HepG2 (cell line): ENCODE measurements around the gene CATSPERD. TPM values are rescaled to one million over a fixed set of nuclear protein-coding genes. Genes with fewer than 3 reads are reported as not detected.

Source experiments
- EEA1 ChIP-seq: sonication (generic); formaldehyde crosslinking; IDR thresholded peaks from 2 replicates; pipeline ENCODE4 v1.5.1; 2020; ENCODE audit warnings: mild to moderate bottlenecking, missing genetic modification reagents, borderline replicate concordance
- ERF ChIP-seq: IDR thresholded peaks from 2 replicates; pipeline ENCODE4 v1.6.1; 2018; ENCODE audit warnings: missing biosample characterization, missing genetic modification reagents
- HCFC1 ChIP-seq: fragments of 150-350 bp; IDR thresholded peaks from 2 replicates; pipeline ENCODE4 v1.6.1; 2014; ENCODE audit warnings: low read depth, low read length
- KDM5B ChIP-seq: sonication (generic); formaldehyde crosslinking; IDR thresholded peaks from 2 replicates; pipeline ENCODE4 v1.4.0; 2020; ENCODE audit warnings: missing genetic modification reagents, mild to moderate bottlenecking, borderline replicate concordance
- MLLT10 ChIP-seq: sonication (generic); formaldehyde crosslinking; IDR thresholded peaks from 2 replicates; pipeline ENCODE4 v1.4.0; 2020; ENCODE audit warnings: missing genetic modification reagents
- PRDM10 ChIP-seq: sonication (generic); formaldehyde crosslinking; IDR thresholded peaks from 2 replicates; pipeline ENCODE4 v1.4.0; 2020; ENCODE audit warnings: low read depth, missing genetic modification reagents
- PRPF4 ChIP-seq: fragments of 200-400 bp; formaldehyde crosslinking; IDR thresholded peaks from 2 replicates; pipeline ENCODE4 v1.6.1; 2016; ENCODE audit warnings: low read length, low read depth; ENCODE audit not compliant: poor library complexity, severe bottlenecking
- THRA ChIP-seq: sonication (generic); formaldehyde crosslinking; IDR thresholded peaks from 2 replicates; pipeline ENCODE4 v1.4.0; 2020; ENCODE audit warnings: missing genetic modification reagents, borderline replicate concordance
- ZBTB7A ChIP-seq: sonication (generic); formaldehyde crosslinking; IDR thresholded peaks from 2 replicates; pipeline ENCODE4 v1.8.0; 2022; ENCODE audit warnings: mild to moderate bottlenecking, missing genetic modification reagents
- ZNF20 ChIP-seq: sonication (generic); formaldehyde crosslinking; IDR thresholded peaks from 2 replicates; pipeline ENCODE4 v1.4.0; 2020; ENCODE audit warnings: mild to moderate bottlenecking, moderate library complexity, missing genetic modification reagents
- polyA plus RNA-seq, 8 experiments: library from polyadenylated mRNA; depleted of rRNA in 3 of 8; stranded (reverse) in 7 of 8; unstranded in 1 of 8; fragments of >200 nt; fragmentation: Illumina TruSeq in 4 of 8; extraction: Trizol in 4 of 8; gene quantifications; 2 replicates each; pipeline versions ENCODE4 v1.2.1 to v1.2.3, GENCODE V29; 2011 to 2016; ENCODE audit warnings: low read depth in 4 of 8, missing spikeins in 1 of 8, mixed read lengths in 1 of 8; ENCODE audit not compliant: insufficient read depth in 1 of 8
- total RNA-seq, 5 experiments: library from RNA; depleted of rRNA; stranded (reverse); fragments of >200 nt; fragmentation: Illumina TruSeq; extraction: Trizol; gene quantifications; 2 replicates each; pipeline ENCODE4 v1.2.3, GENCODE V29; 2016; ENCODE audit warnings: low read depth in 1 of 5
- TF ChIP-seq, protein P1 (sequence below): sonication (generic); formaldehyde crosslinking; IDR thresholded peaks from 2 replicates; pipeline ENCODE4 v1.4.0; 2020; ENCODE audit warnings: missing genetic modification reagents
- TF ChIP-seq, protein P2 (sequence below): sonication (generic); formaldehyde crosslinking; IDR thresholded peaks from 2 replicates; pipeline ENCODE4 v1.4.0; 2020; ENCODE audit warnings: missing genetic modification reagents, borderline replicate concordance
- TF ChIP-seq, protein P3 (sequence below): IDR thresholded peaks from 2 replicates; pipeline ENCODE4 v1.6.1; 2016; ENCODE audit warnings: mild to moderate bottlenecking, missing biosample characterization, missing genetic modification reagents

Gene CATSPERD
- total and polyA plus RNA-seq, 2 of the 13 experiments (the other 11 are each of a cell fraction or from before 2014, with no cell fraction given), result 0.04 TPM; not detected in 1

- TF ChIP-seq, protein P1, sequence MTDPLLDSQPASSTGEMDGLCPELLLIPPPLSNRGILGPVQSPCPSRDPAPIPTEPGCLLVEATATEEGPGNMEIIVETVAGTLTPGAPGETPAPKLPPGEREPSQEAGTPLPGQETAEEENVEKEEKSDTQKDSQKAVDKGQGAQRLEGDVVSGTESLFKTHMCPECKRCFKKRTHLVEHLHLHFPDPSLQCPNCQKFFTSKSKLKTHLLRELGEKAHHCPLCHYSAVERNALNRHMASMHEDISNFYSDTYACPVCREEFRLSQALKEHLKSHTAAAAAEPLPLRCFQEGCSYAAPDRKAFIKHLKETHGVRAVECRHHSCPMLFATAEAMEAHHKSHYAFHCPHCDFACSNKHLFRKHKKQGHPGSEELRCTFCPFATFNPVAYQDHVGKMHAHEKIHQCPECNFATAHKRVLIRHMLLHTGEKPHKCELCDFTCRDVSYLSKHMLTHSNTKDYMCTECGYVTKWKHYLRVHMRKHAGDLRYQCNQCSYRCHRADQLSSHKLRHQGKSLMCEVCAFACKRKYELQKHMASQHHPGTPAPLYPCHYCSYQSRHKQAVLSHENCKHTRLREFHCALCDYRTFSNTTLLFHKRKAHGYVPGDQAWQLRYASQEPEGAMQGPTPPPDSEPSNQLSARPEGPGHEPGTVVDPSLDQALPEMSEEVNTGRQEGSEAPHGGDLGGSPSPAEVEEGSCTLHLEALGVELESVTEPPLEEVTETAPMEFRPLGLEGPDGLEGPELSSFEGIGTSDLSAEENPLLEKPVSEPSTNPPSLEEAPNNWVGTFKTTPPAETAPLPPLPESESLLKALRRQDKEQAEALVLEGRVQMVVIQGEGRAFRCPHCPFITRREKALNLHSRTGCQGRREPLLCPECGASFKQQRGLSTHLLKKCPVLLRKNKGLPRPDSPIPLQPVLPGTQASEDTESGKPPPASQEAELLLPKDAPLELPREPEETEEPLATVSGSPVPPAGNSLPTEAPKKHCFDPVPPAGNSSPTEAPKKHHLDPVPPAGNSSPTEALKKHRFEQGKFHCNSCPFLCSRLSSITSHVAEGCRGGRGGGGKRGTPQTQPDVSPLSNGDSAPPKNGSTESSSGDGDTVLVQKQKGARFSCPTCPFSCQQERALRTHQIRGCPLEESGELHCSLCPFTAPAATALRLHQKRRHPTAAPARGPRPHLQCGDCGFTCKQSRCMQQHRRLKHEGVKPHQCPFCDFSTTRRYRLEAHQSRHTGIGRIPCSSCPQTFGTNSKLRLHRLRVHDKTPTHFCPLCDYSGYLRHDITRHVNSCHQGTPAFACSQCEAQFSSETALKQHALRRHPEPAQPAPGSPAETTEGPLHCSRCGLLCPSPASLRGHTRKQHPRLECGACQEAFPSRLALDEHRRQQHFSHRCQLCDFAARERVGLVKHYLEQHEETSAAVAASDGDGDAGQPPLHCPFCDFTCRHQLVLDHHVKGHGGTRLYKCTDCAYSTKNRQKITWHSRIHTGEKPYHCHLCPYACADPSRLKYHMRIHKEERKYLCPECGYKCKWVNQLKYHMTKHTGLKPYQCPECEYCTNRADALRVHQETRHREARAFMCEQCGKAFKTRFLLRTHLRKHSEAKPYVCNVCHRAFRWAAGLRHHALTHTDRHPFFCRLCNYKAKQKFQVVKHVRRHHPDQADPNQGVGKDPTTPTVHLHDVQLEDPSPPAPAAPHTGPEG (CRISPR knock-in tag), result no peak
- TF ChIP-seq ERF (CRISPR knock-in tag) (peak; percentile 55; the same call in 1 of the 2 replicates), THRA (peak; percentile 90; the same call in 1 of the 2 replicates), ZNF20 (CRISPR knock-in tag) (no peak), ZBTB7A (CRISPR knock-in tag) (peak; percentile 13; the same call in 1 of the 2 replicates), KDM5B (CRISPR knock-in tag) (peak; percentile 81), PRDM10 (CRISPR knock-in tag) (no peak), PRPF4 (peak; percentile 34), MLLT10 (CRISPR knock-in tag) (no peak), HCFC1 (no peak), EEA1 (CRISPR knock-in tag) (no peak)
- TF ChIP-seq, protein P2, sequence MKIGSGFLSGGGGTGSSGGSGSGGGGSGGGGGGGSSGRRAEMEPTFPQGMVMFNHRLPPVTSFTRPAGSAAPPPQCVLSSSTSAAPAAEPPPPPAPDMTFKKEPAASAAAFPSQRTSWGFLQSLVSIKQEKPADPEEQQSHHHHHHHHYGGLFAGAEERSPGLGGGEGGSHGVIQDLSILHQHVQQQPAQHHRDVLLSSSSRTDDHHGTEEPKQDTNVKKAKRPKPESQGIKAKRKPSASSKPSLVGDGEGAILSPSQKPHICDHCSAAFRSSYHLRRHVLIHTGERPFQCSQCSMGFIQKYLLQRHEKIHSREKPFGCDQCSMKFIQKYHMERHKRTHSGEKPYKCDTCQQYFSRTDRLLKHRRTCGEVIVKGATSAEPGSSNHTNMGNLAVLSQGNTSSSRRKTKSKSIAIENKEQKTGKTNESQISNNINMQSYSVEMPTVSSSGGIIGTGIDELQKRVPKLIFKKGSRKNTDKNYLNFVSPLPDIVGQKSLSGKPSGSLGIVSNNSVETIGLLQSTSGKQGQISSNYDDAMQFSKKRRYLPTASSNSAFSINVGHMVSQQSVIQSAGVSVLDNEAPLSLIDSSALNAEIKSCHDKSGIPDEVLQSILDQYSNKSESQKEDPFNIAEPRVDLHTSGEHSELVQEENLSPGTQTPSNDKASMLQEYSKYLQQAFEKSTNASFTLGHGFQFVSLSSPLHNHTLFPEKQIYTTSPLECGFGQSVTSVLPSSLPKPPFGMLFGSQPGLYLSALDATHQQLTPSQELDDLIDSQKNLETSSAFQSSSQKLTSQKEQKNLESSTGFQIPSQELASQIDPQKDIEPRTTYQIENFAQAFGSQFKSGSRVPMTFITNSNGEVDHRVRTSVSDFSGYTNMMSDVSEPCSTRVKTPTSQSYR (CRISPR knock-in tag), result peak; percentile 70; the same call in 1 of the 2 replicates
- TF ChIP-seq, protein P3, sequence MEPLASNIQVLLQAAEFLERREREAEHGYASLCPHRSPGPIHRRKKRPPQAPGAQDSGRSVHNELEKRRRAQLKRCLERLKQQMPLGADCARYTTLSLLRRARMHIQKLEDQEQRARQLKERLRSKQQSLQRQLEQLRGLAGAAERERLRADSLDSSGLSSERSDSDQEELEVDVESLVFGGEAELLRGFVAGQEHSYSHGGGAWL (CRISPR knock-in tag), result 0 out of 2 replicates have a peak, but pooled peaks have one; percentile 32
Observed at GRCh38 chr19:5805462-5806132, 85.2 kb downstream of the CATSPERD start (continued).
